KMS-11 (cell line): ENCODE data around the gene GASK1A.

ENCODE experiments used
- H2AFZ ChIP-seq: fragments of 200-600 bp; sonication (generic); 2 replicates; pipeline ENCODE4 v1.6.1; 2016; ENCODE audit warnings: antibody characterized with exemption, mixed run types, low read depth
- H3K27ac ChIP-seq: fragments of 200-600 bp; sonication (generic); 2 replicates; pipeline ENCODE4 v1.6.1; 2016; ENCODE audit warnings: mild to moderate bottlenecking, mixed run types
- H3K27me3 ChIP-seq: fragments of 200-600 bp; sonication (generic); 2 replicates; pipeline ENCODE4 v1.6.1; 2017; ENCODE audit warnings: mild to moderate bottlenecking, low read depth, mixed run types, moderate library complexity; ENCODE audit not compliant: insufficient read depth
- H3K36me3 ChIP-seq: fragments of 200-600 bp; sonication (generic); 2 replicates; pipeline ENCODE4 v1.6.1; 2017; ENCODE audit warnings: mild to moderate bottlenecking, mixed run types; ENCODE audit not compliant: insufficient read depth
- H3K4me1 ChIP-seq: fragments of 200-600 bp; sonication (generic); 2 replicates; pipeline ENCODE4 v1.6.1; 2016; ENCODE audit warnings: mild to moderate bottlenecking, low read depth, mixed run types; ENCODE audit not compliant: poor library complexity, severe bottlenecking
- H3K4me2 ChIP-seq: fragments of 200-600 bp; sonication (generic); 2 replicates; pipeline ENCODE4 v1.7.0; 2016; ENCODE audit warnings: mild to moderate bottlenecking, mixed run types
- H3K4me3 ChIP-seq: fragments of 200-600 bp; sonication (generic); IDR thresholded peaks from 2 replicates; pipeline ENCODE4 v1.6.1; 2017; ENCODE audit warnings: low read depth, low read length, mixed read lengths; ENCODE audit not compliant: insufficient read depth
- H3K79me2 ChIP-seq: fragments of 200-600 bp; sonication (generic); 2 replicates; pipeline ENCODE4 v1.6.1; 2016; ENCODE audit warnings: low read depth, mixed run types; ENCODE audit not compliant: insufficient read depth
- H3K9ac ChIP-seq: fragments of 200-600 bp; sonication (generic); 2 replicates; pipeline ENCODE4 v1.6.1; 2016; ENCODE audit warnings: mild to moderate bottlenecking, mixed run types
- H4K20me1 ChIP-seq: fragments of 200-600 bp; sonication (generic); 2 replicates; pipeline ENCODE4 v1.6.1; 2016; ENCODE audit warnings: mild to moderate bottlenecking, mixed run types; ENCODE audit not compliant: insufficient read depth
- TF ChIP-seq, protein P1 (sequence below): fragments of 200-600 bp; sonication (generic); conservative IDR thresholded peaks from 2 replicates; pipeline ENCODE4 v1.6.1; 2017; ENCODE audit warnings: low read depth, mild to moderate bottlenecking, antibody characterized with exemption, low read length, moderate library complexity, mixed read lengths

The GASK1A gene

DNA sequence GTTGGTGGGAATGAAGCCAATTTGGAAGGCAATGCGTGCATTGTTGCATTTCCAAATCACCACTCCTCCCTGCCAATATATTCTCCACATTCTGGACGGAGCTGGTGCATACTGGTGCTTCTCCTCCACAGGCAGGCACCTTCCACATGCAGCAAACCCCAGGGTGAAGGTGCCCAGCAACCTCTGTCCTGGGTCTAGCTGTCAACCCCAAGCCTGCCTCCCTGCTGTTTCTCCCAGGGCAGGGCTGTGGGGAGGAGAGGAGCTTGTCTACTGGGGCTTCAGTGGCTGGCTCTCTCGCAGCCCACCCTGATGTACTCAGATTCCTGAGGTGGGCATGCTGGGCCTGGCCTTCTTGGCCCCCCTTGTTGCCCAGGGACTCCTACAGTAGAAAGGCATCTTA lies 20.1 kb downstream of the GASK1A start:
- Histone ChIP-seq H3K4me1 (no peaks in the 10 kb centered on the region), H2AFZ (no peak overlapping the region), H3K9ac (no peak overlapping the region), H3K79me2 (no peaks in the 10 kb centered on the region), H3K27me3 (no peaks in the 10 kb centered on the region), H3K36me3 (no peaks in the 10 kb centered on the region), H3K4me2 (no peak overlapping the region), H3K4me3 (no peak overlapping the region), H4K20me1 (no peaks in the 10 kb centered on the region), H3K27ac (no peak overlapping the region)
- TF ChIP-seq, protein P1, sequence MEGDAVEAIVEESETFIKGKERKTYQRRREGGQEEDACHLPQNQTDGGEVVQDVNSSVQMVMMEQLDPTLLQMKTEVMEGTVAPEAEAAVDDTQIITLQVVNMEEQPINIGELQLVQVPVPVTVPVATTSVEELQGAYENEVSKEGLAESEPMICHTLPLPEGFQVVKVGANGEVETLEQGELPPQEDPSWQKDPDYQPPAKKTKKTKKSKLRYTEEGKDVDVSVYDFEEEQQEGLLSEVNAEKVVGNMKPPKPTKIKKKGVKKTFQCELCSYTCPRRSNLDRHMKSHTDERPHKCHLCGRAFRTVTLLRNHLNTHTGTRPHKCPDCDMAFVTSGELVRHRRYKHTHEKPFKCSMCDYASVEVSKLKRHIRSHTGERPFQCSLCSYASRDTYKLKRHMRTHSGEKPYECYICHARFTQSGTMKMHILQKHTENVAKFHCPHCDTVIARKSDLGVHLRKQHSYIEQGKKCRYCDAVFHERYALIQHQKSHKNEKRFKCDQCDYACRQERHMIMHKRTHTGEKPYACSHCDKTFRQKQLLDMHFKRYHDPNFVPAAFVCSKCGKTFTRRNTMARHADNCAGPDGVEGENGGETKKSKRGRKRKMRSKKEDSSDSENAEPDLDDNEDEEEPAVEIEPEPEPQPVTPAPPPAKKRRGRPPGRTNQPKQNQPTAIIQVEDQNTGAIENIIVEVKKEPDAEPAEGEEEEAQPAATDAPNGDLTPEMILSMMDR, result no peak

DNA sequence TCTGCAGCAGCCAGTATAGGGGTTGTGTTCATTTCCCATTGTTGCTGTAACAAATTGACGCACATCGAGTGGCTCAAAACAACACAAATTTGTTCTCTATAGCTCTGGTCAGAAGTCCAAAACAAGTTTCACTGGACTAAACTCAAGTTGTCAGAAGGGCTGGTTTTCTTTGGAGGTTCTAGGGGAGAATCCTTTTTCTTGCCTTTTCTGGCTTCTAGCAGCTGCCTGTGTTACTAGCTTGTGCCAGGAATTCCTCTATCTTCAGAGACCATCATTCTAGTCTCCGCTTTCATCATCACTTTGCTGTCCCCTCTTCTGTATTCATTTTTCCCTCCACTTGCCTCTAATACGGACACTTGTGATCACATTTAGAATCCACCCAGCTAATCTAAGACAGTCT lies 20.5 kb downstream of the GASK1A start:
- Histone ChIP-seq H2AFZ (no peak overlapping the region), H3K4me3 (no peak overlapping the region), H3K27me3 (no peaks in the 10 kb centered on the region), H3K9ac (no peak overlapping the region), H3K4me2 (no peak overlapping the region), H4K20me1 (no peaks in the 10 kb centered on the region), H3K79me2 (no peaks in the 10 kb centered on the region), H3K36me3 (no peaks in the 10 kb centered on the region), H3K27ac (no peak overlapping the region), H3K4me1 (no peaks in the 10 kb centered on the region)
- TF ChIP-seq, protein P1, result no peak

DNA sequence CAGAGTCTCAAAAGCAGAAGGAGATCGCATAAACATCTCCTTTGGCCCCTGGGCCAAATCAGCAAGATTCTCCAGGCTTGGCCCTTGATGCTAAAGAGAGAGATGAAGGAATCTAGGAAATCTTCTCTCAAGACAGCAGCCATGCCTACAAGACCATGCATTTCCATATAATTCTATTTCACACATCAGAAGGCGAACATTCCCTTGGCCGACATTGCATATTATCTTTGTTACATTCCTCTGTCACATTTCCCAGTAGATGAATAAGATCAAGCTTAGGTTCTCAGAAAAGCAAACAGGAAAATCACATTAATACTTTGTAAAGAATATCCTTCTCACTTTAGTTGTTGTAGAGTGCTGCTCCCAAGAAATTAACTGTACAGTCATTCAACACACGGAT lies 21.3 kb downstream of the GASK1A start:
- Histone ChIP-seq H3K36me3 (no peaks in the 10 kb centered on the region), H3K79me2 (no peaks in the 10 kb centered on the region), H3K9ac (no peak overlapping the region), H3K27me3 (no peaks in the 10 kb centered on the region), H3K4me2 (no peak overlapping the region), H3K4me1 (no peaks in the 10 kb centered on the region), H3K27ac (no peak overlapping the region), H4K20me1 (no peaks in the 10 kb centered on the region), H2AFZ (no peak overlapping the region), H3K4me3 (no peak overlapping the region)
- TF ChIP-seq, protein P1, result no peak

DNA sequence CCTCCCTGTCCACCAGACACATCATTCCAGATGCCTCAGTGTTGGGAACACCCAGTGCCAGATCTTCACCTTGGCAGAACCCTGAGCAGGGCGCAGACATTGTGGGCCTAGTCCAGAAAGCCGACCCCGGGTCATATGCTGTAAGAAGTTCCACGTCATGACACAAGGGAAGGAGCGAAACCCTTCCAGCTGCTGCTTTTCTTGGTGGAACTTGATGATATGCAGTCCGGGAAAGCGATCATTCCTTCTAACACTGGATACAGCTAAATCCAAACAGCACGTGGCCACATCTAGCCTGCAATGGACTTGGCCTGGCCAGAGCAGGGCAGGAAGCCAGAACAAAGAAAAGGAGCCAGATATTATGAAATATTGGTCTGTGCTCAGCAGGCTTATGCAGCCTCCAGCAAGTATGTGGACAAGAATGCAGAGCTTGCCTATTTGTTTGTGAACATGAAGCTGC lies 22.0 kb downstream of the GASK1A start:
- Histone ChIP-seq H3K4me1 (no peaks in the 10 kb centered on the region), H3K9ac (no peak overlapping the region), H3K79me2 (no peaks in the 10 kb centered on the region), H4K20me1 (no peaks in the 10 kb centered on the region), H3K27ac (no peak overlapping the region), H2AFZ (no peak overlapping the region), H3K4me2 (no peak overlapping the region), H3K36me3 (no peaks in the 10 kb centered on the region), H3K27me3 (no peaks in the 10 kb centered on the region), H3K4me3 (no peak overlapping the region)
- TF ChIP-seq, protein P1, result no peak
